ENCODE data around the gene PISD. TPM values are rescaled to one million over a fixed set of nuclear protein-coding genes. Genes with fewer than 3 reads are reported as not detected.

Gene PISD
- total and polyA plus RNA-seq, 9 of the 15 experiments (the other 6 are each of a cell fraction or from before 2014, with no cell fraction given) = 24.5 to 65.9 (median 36.6) TPM

DNA sequence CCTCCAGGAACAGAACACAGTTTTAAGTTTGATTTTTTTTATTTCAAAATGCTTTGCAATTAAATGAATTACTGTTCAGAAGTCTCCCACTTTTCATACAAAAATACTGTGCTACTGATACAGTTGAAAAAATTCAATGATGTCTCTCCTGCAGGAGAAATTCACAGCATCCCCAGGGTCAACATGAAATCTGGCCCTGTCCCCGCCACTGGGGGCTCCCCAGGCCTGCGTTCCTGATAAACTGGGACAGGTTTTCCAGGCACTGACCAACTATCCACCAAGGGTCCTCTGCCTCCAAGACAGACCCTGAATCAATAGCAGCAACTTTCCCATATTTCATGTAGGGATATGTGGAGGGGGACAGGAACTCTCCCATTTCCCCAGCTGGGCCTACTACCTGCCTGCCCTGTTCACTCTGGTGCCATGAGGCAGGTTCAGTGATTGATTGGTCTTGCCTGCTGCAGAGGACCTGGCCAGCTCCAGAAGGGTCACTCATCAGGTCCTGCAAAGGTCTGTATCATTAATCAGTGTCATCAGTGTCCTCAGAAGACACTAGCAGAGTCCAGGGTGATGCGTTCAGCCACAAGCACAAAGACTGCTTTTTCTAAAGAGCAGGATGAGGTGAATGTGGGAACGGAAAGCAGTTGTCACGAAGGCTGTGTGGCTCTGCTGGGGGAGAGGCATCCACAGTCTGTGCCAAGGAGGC, 43.4 kb downstream of the PISD start:
- Histone ChIP-seq H3K4me3 (no peak overlapping the region), H3K4me1 (replicated peaks in 1 of 2; ENCODE audit: control insufficient read depth in 2 of 2, insufficient read depth in 2 of 2, low read length in 2 of 2) (peaks cover 0 to 52% of the 10 kb centered on the region in 2 experiments; a peak in 3 of 5 replicates), H3K79me2 (ENCODE audit: control insufficient read depth, insufficient read depth, low read length) (peaks cover 18% of the 10 kb centered on the region), H3K9ac (ENCODE audit: insufficient read depth in 1 of 2, low read depth in 2 of 2, low read length in 2 of 2) (no peak overlapping the region), H4K20me1 (replicated peaks; ENCODE audit: control insufficient read depth, insufficient read depth, low read length) (no peaks in the 10 kb centered on the region; the same call in 1 of the 2 replicates), H3K9me1 (ENCODE audit: control insufficient read depth, insufficient read depth, low read length) (no peaks in the 10 kb centered on the region), H3K27me3 (ENCODE audit: control insufficient read depth in 2 of 2, insufficient read depth in 2 of 2, low read length in 2 of 2) (no peaks in the 10 kb centered on the region), H3K27ac (ENCODE audit: extremely low read depth, low read depth, low read length) (no peak overlapping the region), H3K36me3 (ENCODE audit: control insufficient read depth, insufficient read depth, low read length) (peaks cover 67% of the 10 kb centered on the region; the same call in 2 of the 3 replicates), H3K4me2 (ENCODE audit: insufficient read depth, low read length) (no peak overlapping the region), H2AFZ (ENCODE audit: low read depth, low read length) (no peak overlapping the region), H3K9me3 (replicated peaks; ENCODE audit: control insufficient read depth, insufficient read depth, low read depth, low read length) (no peaks in the 10 kb centered on the region)
- intact Hi-C loops (cut with micrococcal nuclease) = no loop called here
- WGBS (ENCODE audit: insufficient coverage, low coverage, missing lambda C conversion rate) = 82% methylated on average over 5 of the region's 5 CpGs
- peak; percentile 28 for ATAC-seq
- BruUV-seq (replicated peaks) = TSS peak; percentile 45
- ChIA-PET POLR2A (interaction anchor here (1.0 to 2.8 kb wide), 6 partner anchors 8 to 18 kb away, joined by 3 to 11 read pairs (median 4); no protein-coding TSS in a partner anchor), CTCF (ENCODE audit: low intra/inter-chr PET ratio) (no interaction called here)
- no peak for FAIRE-seq
- in situ Hi-C loops (cut with MboI) = no loop called here
- DNase-seq (ENCODE audit: extremely low read depth in 1 of 4, low spot score in 3 of 4) = no peak
- TF ChIP-seq ZNF57 (CRISPR knock-in tag; IDR thresholded peaks at IDR 0.05) = no peak
- no peak for TF ChIP-seq PHF20 (IDR thresholded peaks at IDR 0.05; ENCODE audit: partially characterized antibody)
- TF ChIP-seq HDAC1 (IDR thresholded peaks at IDR 0.05) = no peak
- TF ChIP-seq ZNF785 (CRISPR knock-in tag; IDR thresholded peaks at IDR 0.05) = no peak
- no peak for TF ChIP-seq ETV5 (CRISPR knock-in tag; IDR thresholded peaks at IDR 0.05; ENCODE audit: low read depth)
- TF ChIP-seq SUPT5H (IDR thresholded peaks at IDR 0.05) = no peak
- no peak for TF ChIP-seq NR3C1 (CRISPR knock-in tag; IDR thresholded peaks at IDR 0.05)
- no peak for TF ChIP-seq ERF (CRISPR knock-in tag; IDR thresholded peaks at IDR 0.05)
- TF ChIP-seq ZNF274 (IDR thresholded peaks at IDR 0.05; ENCODE audit: borderline replicate concordance, low read depth, low read length) = no peak
- TF ChIP-seq SREBF1 (IDR thresholded peaks at IDR 0.05; ENCODE audit: borderline replicate concordance, low read depth, low read length) = no peak
- TF ChIP-seq NUFIP1 (IDR thresholded peaks at IDR 0.05; ENCODE audit: partially characterized antibody) = no peak
- TF ChIP-seq CBX8 (IDR thresholded peaks at IDR 0.05; ENCODE audit: borderline replicate concordance, extremely low read depth, low read depth, low read length, poor library complexity, severe bottlenecking) = no peak
- TF ChIP-seq MEIS2 (IDR thresholded peaks at IDR 0.05; ENCODE audit: partially characterized antibody) = peak; percentile 81
- no peak for TF ChIP-seq ATF2 (CRISPR knock-in tag; IDR thresholded peaks at IDR 0.05)
- TF ChIP-seq RBM22 (IDR thresholded peaks at IDR 0.05; ENCODE audit: low read depth, low read length, poor library complexity, severe bottlenecking) = peak; percentile 18
- no peak for TF ChIP-seq PYGO2 (tag; IDR thresholded peaks at IDR 0.05)
- TF ChIP-seq PBX2 (CRISPR knock-in tag; IDR thresholded peaks at IDR 0.05; ENCODE audit: low read depth) = no peak
- peak; percentile 77 for TF ChIP-seq PBX2 (tag; conservative IDR thresholded peaks at IDR 0.05; ENCODE audit: low read depth)
- TF ChIP-seq EZH2 (IDR thresholded peaks at IDR 0.05; ENCODE audit: borderline replicate concordance, low read depth, low read length) = no peak
